GM12878 (cell line): ENCODE measurements around the gene ADGRL3. TPM values are rescaled to one million over a fixed set of nuclear protein-coding genes. Genes with fewer than 3 reads are reported as not detected.

ENCODE experiments used
- ATAC-seq: fragments of 200-7000 bp; cut with Tn5 transposase; 3 replicates; pipeline ENCODE4 v1.9.1; 2020; ENCODE audit warnings: mild to moderate bottlenecking, moderate library complexity
- BruUV-seq: library from RNA; stranded (reverse); fragments of 400-500 nt; replicated peaks from 2 replicates; lab custom pipeline; 2021; lab: Mats Ljungman, UMichigan
- CTCF ChIA-PET: fragments of 300-600 bp; sonication (Branson Sonifier 250); formaldehyde crosslinking; extraction: SDS; loops from one replicate; lab custom pipeline; 2021; ENCODE audit warnings: inconsistent platforms; lab: Yijun Ruan, JAX
- POLR2A ChIA-PET: fragments of 350-600 bp; formaldehyde crosslinking; extraction: SDS; loops from one replicate; lab custom pipeline; 2021; ENCODE audit warnings: inconsistent platforms; lab: Charles Lee
- RAD21 ChIA-PET: fragments of 300-600 bp; sonication (Branson Sonifier 250); formaldehyde crosslinking; loops from one replicate; lab custom pipeline; 2023; ENCODE audit warnings: antibody characterized with exemption; ENCODE audit not compliant: unreplicated experiment; lab: Charles Lee
- SMC1A ChIA-PET: fragments of 300-600 bp; sonication (Branson Sonifier 250); formaldehyde crosslinking; loops from one replicate; lab custom pipeline; 2023; ENCODE audit not compliant: unreplicated experiment, uncharacterized antibody; lab: Charles Lee
- DNase-seq: peaks from one replicate; pipeline ENCODE4 v3.0.0-alpha.2; 2011; ENCODE audit warnings: low read depth, low spot score
- FAIRE-seq: peaks from 3 replicates; lab custom pipeline; 2011; peaks lifted over from hg19 to GRCh38; lab: Jason Lieb, UNC
- H2AFZ ChIP-seq: 2 replicates; pipeline ENCODE4 v1.6.0; 2011; ENCODE audit warnings: low read depth, low read length, control low read depth; ENCODE audit not compliant: control insufficient read depth
- H3K27ac ChIP-seq: 2 replicates; pipeline ENCODE4 v1.5.1; 2011; ENCODE audit warnings: control low read depth; ENCODE audit not compliant: control insufficient read depth, insufficient read depth
- H3K27me3 ChIP-seq, 2 experiments: replicated peaks in 1 of 2; 2 replicates each; pipeline versions ENCODE4 v1.6.0 to v1.6.1; 2011; ENCODE audit warnings: low read length in 1 of 2; ENCODE audit not compliant: control insufficient read depth in 2 of 2, insufficient read depth in 2 of 2
- H3K36me3 ChIP-seq, 2 experiments: 2 replicates each; pipeline ENCODE4 v1.5.1; 2011; ENCODE audit warnings: low read length in 1 of 2; ENCODE audit not compliant: control insufficient read depth in 2 of 2, insufficient read depth in 2 of 2
- H3K4me1 ChIP-seq: 2 replicates; pipeline ENCODE4 v1.6.1; 2011; ENCODE audit warnings: mild to moderate bottlenecking, low read length, moderate library complexity, mixed read lengths; ENCODE audit not compliant: control insufficient read depth, insufficient read depth
- H3K4me2 ChIP-seq: 2 replicates; pipeline ENCODE4 v1.6.0; 2011; ENCODE audit warnings: control low read depth; ENCODE audit not compliant: control insufficient read depth, insufficient read depth
- H3K4me3 ChIP-seq: fragments of 200-600 bp; sonication (generic); 2 replicates; pipeline ENCODE4 v1.5.1; 2016
- H3K79me2 ChIP-seq: 2 replicates; pipeline ENCODE4 v1.6.0; 2011; ENCODE audit warnings: low read length; ENCODE audit not compliant: control insufficient read depth, insufficient read depth
- H3K9ac ChIP-seq: 2 replicates; pipeline ENCODE4 v1.8.0; 2011; ENCODE audit warnings: low read length, control low read depth, mixed read lengths; ENCODE audit not compliant: control insufficient read depth, insufficient read depth
- H3K9me3 ChIP-seq: replicated peaks from 3 replicates; pipeline ENCODE4 v1.5.1; 2011; ENCODE audit warnings: mild to moderate bottlenecking, low read length; ENCODE audit not compliant: control insufficient read depth, insufficient read depth
- H4K20me1 ChIP-seq: 2 replicates; pipeline ENCODE4 v1.6.0; 2011; ENCODE audit not compliant: control insufficient read depth, insufficient read depth
- CREM ChIP-seq: IDR thresholded peaks from 2 replicates; pipeline ENCODE4 v1.6.1; 2014; ENCODE audit warnings: antibody characterized with exemption, low read depth
- E2F4 ChIP-seq: IDR thresholded peaks from 2 replicates; pipeline ENCODE4 v1.6.1; 2012; ENCODE audit warnings: low read depth, low read length, improper control_type of control experiment
- EED ChIP-seq: sonication (generic); IDR thresholded peaks from 2 replicates; pipeline ENCODE4 v1.6.1; 2016; ENCODE audit warnings: antibody characterized with exemption, low read depth
- EZH2 ChIP-seq: IDR thresholded peaks from 2 replicates; pipeline ENCODE4 v1.6.1; 2012; ENCODE audit warnings: low read depth, mild to moderate bottlenecking, control low read depth, inconsistent platforms, low read length, borderline replicate concordance; ENCODE audit not compliant: control insufficient read depth
- HSF1 ChIP-seq: fragments of 150-350 bp; IDR thresholded peaks from 2 replicates; pipeline ENCODE4 v1.6.1; 2014; ENCODE audit warnings: mild to moderate bottlenecking, low read depth, low read length
- NR2F1 ChIP-seq: fragments of 450-650 bp; conservative IDR thresholded peaks from 2 replicates; pipeline ENCODE4 v1.6.1; 2017; ENCODE audit warnings: mild to moderate bottlenecking
- RAD51 ChIP-seq: fragments of 450-650 bp; IDR thresholded peaks from 2 replicates; pipeline ENCODE4 v1.6.1; 2016; ENCODE audit warnings: moderate library complexity, mild to moderate bottlenecking, inconsistent platforms
- SMAD1 ChIP-seq: fragments of 450-650 bp; IDR thresholded peaks from 2 replicates; pipeline ENCODE4 v1.6.1; 2018; ENCODE audit warnings: mild to moderate bottlenecking, low read depth; ENCODE audit not compliant: partially characterized antibody
- SUPT20H ChIP-seq: IDR thresholded peaks from 2 replicates; pipeline ENCODE4 v1.6.1; 2011; ENCODE audit warnings: low read depth, mild to moderate bottlenecking, low read length, moderate library complexity, borderline replicate concordance; ENCODE audit not compliant: control insufficient read depth
- TCF3 ChIP-seq: IDR thresholded peaks from 2 replicates; pipeline ENCODE4 v1.6.1; 2012; ENCODE audit warnings: low read depth, mild to moderate bottlenecking, low read length, borderline replicate concordance; ENCODE audit not compliant: insufficient read depth
- TCF7 ChIP-seq: IDR thresholded peaks from 2 replicates; pipeline ENCODE4 v1.6.1; 2014; ENCODE audit warnings: antibody characterized with exemption, borderline replicate concordance
- in situ Hi-C: fragments of 300-500 bp; cut with MboI; formaldehyde crosslinking; loops from 9 replicates; pipeline ENCODE4 v1.14.3; 2018; ENCODE audit warnings: mixed read lengths
- intact Hi-C: fragments of 100-400 bp; cut with micrococcal nuclease; formaldehyde crosslinking; loops from one replicate; pipeline ENCODE4 v1.14.2; 2022; ENCODE audit not compliant: unreplicated experiment
- polyA plus RNA-seq, 11 experiments: library from polyadenylated mRNA; depleted of rRNA in 4 of 11; unstranded in 6 of 11; stranded (reverse) in 5 of 11; fragments of >200 nt; fragmentation: Nextera tagmentation in 4 of 11; fragmentation: Illumina TruSeq in 1 of 11; extraction: Ambion mirVana in 4 of 11; extraction: Trizol in 1 of 11; gene quantifications; 1 replicate in 1 of 11; 2 replicates in 10 of 11; pipeline versions ENCODE4 v1.2.1 to v1.2.3, GENCODE V29; 2011 to 2016; ENCODE audit warnings: inconsistent platforms in 2 of 11, missing spikeins in 2 of 11, low read depth in 1 of 11
- total RNA-seq, 4 experiments: library from RNA; depleted of rRNA in 3 of 4; stranded (reverse); fragments of >200 nt in 3 of 4; fragmentation: Illumina TruSeq in 1 of 4; extraction: Trizol in 1 of 4; gene quantifications; 2 replicates each; pipeline versions ENCODE4 v1.2.1 to v1.2.3, GENCODE V29; 2013 to 2021
- TF ChIP-seq, protein P1 (sequence below): fragments of 450-650 bp; IDR thresholded peaks from 2 replicates; pipeline ENCODE4 v1.6.1; 2017; ENCODE audit warnings: low read depth, mild to moderate bottlenecking, moderate library complexity

The ADGRL3 gene
- total and polyA plus RNA-seq, 10 of the 15 experiments (the other 5 are each of a cell fraction or from before 2014, with no cell fraction given), result 1.1 TPM; not detected in 9

DNA sequence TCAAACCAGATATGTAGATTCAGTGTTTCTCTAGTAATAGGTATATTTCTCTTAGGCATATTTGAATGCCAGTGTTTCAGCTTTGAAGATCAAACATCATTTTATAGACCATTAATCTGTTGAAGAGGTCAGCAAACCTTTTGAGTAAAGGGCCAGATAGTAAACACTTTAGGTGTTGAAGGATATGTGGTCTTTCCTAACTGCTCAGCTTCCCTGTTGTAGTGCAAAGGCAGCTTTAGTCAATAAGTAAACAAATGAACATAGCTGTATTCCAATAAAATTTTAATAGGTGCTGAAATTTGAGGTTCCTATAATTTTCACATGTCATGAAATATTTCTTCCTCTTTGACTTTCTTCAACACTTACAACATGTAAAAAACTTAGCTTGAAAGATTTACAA lies 201.6 kb downstream of the ADGRL3 start:
- ChIA-PET RAD21 (interaction anchor here (0.6 kb wide), 1 partner anchor 141 kb away, joined by 3 read pairs; no protein-coding TSS in a partner anchor), SMC1A (no interaction called here), POLR2A (no interaction called here), CTCF (no interaction called here)
- Histone ChIP-seq H3K27me3 (no peaks in the 10 kb centered on the region), H3K27ac (no peak overlapping the region), H3K9ac (no peak overlapping the region), H3K79me2 (no peaks in the 10 kb centered on the region), H3K4me1 (no peaks in the 10 kb centered on the region), H3K4me3 (no peak overlapping the region), H3K9me3 (no peaks in the 10 kb centered on the region), H3K36me3 (no peaks in the 10 kb centered on the region), H2AFZ (no peak overlapping the region), H3K4me2 (no peak overlapping the region), H4K20me1 (no peaks in the 10 kb centered on the region)
- BruUV-seq, result no TSS peak
- FAIRE-seq, result no peak
- in situ Hi-C loops, result no loop called here
- no peak for TF ChIP-seq SMAD1
- no peak for TF ChIP-seq HSF1
- TF ChIP-seq TCF3, result no peak
- TF ChIP-seq EED, result no peak
- TF ChIP-seq E2F4, result no peak
- no peak for TF ChIP-seq TCF7
- TF ChIP-seq CREM, result no peak
- TF ChIP-seq, protein P1, sequence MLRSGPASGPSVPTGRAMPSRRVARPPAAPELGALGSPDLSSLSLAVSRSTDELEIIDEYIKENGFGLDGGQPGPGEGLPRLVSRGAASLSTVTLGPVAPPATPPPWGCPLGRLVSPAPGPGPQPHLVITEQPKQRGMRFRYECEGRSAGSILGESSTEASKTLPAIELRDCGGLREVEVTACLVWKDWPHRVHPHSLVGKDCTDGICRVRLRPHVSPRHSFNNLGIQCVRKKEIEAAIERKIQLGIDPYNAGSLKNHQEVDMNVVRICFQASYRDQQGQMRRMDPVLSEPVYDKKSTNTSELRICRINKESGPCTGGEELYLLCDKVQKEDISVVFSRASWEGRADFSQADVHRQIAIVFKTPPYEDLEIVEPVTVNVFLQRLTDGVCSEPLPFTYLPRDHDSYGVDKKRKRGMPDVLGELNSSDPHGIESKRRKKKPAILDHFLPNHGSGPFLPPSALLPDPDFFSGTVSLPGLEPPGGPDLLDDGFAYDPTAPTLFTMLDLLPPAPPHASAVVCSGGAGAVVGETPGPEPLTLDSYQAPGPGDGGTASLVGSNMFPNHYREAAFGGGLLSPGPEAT, result no peak
- TF ChIP-seq EZH2, result no peak
- no peak for TF ChIP-seq NR2F1
- no peak for TF ChIP-seq SUPT20H
- TF ChIP-seq RAD51, result no peak
- intact Hi-C loops, result no loop called here
- DNase-seq, result no peak
- ATAC-seq, result no peak
